ENCODE results near the gene EFCAB6. TPM values are rescaled to one million over a fixed set of nuclear protein-coding genes. Genes with fewer than 3 reads are reported as not detected.

Gene EFCAB6
- total RNA-seq, 2 experiments from 2014 or later = 0.13 TPM; not detected in 1

DNA sequence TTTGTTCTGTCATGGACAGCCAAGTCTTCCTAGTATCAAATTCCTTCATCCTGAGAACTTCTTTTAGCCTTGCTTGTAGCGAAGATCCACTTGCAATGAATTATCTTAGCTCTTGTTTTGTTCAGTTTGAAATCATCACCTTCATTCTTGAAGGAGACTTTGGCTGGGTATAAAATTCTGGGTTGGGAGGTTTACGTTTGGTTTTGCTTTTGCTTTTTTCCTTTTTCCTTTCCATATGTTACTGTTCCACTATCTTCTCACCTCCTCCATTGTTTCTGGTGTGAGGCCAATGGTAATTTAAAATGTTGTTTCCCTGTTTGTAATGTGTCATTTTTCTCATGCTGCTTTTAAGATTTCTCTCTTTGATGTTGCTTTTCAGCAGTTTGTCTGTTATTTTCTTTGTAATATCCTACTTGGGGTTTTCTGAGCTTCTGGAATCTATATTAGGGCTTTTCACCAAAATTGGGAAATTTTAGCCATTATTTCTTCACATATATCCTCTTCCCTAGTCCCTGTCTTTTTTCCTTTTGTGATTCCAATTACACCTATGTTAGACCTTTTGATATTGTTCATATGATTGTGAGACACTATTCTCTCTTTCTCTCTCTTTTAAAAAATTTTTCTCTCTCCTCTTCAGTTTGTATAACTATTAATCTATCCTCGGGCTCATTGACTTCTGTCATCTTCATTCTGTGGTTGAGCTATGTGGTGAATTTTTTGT lies 172.7 kb downstream of the EFCAB6 start:
- ChIA-PET CTCF (ENCODE audit: unreplicated experiment) (no interaction called here), POLR2A (no interaction called here)
- Histone ChIP-seq H4K20me1 (ENCODE audit: insufficient read depth, low read length) (no peaks in the 10 kb centered on the region), H3K4me1 (ENCODE audit: insufficient read depth, low read length, poor library complexity, severe bottlenecking) (no peaks in the 10 kb centered on the region), H3K4me2 (ENCODE audit: low read length) (no peak overlapping the region), H3K27ac (ENCODE audit: low read depth, low read length, poor library complexity, severe bottlenecking) (no peak overlapping the region), H3K36me3 (ENCODE audit: insufficient read depth, low read length) (no peaks in the 10 kb centered on the region), H2AFZ (ENCODE audit: low read length) (no peak overlapping the region), H3K9me2 (ENCODE audit: insufficient read depth, low read length) (no peaks in the 10 kb centered on the region), H3K79me2 (ENCODE audit: insufficient read depth, low read depth, low read length) (no peaks in the 10 kb centered on the region), H3K9me3 (ENCODE audit: low read length) (peaks cover 9% of the 10 kb centered on the region), H3K4me3 (ENCODE audit: low read depth, low read length, poor library complexity, severe bottlenecking) (no peak overlapping the region)
- TF ChIP-seq, protein P1, sequence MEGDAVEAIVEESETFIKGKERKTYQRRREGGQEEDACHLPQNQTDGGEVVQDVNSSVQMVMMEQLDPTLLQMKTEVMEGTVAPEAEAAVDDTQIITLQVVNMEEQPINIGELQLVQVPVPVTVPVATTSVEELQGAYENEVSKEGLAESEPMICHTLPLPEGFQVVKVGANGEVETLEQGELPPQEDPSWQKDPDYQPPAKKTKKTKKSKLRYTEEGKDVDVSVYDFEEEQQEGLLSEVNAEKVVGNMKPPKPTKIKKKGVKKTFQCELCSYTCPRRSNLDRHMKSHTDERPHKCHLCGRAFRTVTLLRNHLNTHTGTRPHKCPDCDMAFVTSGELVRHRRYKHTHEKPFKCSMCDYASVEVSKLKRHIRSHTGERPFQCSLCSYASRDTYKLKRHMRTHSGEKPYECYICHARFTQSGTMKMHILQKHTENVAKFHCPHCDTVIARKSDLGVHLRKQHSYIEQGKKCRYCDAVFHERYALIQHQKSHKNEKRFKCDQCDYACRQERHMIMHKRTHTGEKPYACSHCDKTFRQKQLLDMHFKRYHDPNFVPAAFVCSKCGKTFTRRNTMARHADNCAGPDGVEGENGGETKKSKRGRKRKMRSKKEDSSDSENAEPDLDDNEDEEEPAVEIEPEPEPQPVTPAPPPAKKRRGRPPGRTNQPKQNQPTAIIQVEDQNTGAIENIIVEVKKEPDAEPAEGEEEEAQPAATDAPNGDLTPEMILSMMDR (conservative IDR thresholded peaks at IDR 0.05; ENCODE audit: low read length) = no peak
- no peak for TF ChIP-seq EZH2phosphoT487 (IDR thresholded peaks at IDR 0.05; ENCODE audit: borderline replicate concordance, low read depth, low read length)
- intact Hi-C loops (cut with micrococcal nuclease; ENCODE audit: unreplicated experiment) = no loop called here
- no peak for DNase-seq (ENCODE audit: low spot score)
- no TSS peak for BruUV-seq (replicated peaks)

DNA sequence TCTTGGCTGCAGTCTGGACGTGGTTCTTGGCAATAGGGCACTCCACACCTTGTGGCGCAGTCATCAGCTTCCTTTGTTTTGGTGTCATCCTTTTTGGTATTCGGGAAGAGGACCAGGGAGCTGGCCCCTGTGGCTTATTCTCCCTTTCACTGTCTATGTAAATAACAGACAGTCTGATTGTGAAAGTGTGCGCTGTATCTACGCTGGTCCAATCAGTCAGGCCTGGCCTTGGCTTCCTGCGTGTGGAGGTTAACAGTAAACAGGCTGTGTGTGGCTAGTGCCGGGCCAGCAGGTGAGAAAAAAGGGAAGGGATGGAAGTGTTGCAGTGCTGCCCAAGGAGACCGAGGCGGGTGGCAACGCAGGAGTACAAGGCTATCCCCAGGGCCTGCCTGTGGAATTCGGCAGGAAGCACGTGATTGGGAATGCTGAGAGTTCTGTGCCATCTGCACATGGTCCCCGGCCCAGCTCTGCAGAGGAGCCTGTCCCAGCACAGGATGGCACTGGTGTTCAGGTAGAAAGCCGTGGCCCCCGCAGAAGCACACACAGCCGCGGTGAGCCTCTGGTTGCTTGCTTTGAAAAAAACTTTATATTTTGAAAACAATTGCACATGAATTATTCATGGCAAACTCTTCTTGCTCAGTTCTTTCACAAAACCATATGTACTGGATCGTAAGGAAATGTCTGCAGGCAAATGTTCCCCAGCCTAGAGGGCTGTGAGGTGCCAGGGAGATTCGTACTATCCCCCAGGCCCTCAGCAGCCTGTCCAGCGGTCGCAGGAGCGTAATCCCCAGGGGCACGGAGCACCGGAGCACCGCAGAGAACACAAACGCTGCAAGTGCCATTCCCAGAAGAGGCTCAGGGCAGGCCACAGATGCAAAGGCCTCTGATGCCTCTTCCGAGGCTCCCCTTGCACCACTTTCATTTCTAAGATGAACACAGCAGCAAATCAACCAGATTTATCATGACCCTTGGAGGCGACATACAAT lies 174.5 kb downstream of the EFCAB6 start:
- H3K36me3 ChIP-seq (ENCODE audit: insufficient read depth, low read length) = no peaks in the 10 kb centered on the region
- H3K4me3 ChIP-seq (ENCODE audit: low read depth, low read length, poor library complexity, severe bottlenecking) = no peak overlapping the region
- BruUV-seq (replicated peaks) = no TSS peak
- no peak for DNase-seq (ENCODE audit: low spot score)
- H2AFZ ChIP-seq (ENCODE audit: low read length) = no peak overlapping the region
- H4K20me1 ChIP-seq (ENCODE audit: insufficient read depth, low read length) = no peaks in the 10 kb centered on the region
- ChIA-PET CTCF (ENCODE audit: unreplicated experiment) (no interaction called here), POLR2A (no interaction called here)
- H3K9me3 ChIP-seq (ENCODE audit: low read length) = peaks cover 9% of the 10 kb centered on the region
- H3K79me2 ChIP-seq (ENCODE audit: insufficient read depth, low read depth, low read length) = no peaks in the 10 kb centered on the region
- H3K9me2 ChIP-seq (ENCODE audit: insufficient read depth, low read length) = no peaks in the 10 kb centered on the region
- H3K27ac ChIP-seq (ENCODE audit: low read depth, low read length, poor library complexity, severe bottlenecking) = no peak overlapping the region
- intact Hi-C loops (cut with micrococcal nuclease; ENCODE audit: unreplicated experiment) = no loop called here
- TF ChIP-seq EZH2phosphoT487 (IDR thresholded peaks at IDR 0.05; ENCODE audit: borderline replicate concordance, low read depth, low read length) = no peak
- TF ChIP-seq, protein P1 (conservative IDR thresholded peaks at IDR 0.05; ENCODE audit: low read length) = no peak
- no peak overlapping the region for H3K4me2 ChIP-seq (ENCODE audit: low read length)
- no peaks in the 10 kb centered on the region for H3K4me1 ChIP-seq (ENCODE audit: insufficient read depth, low read length, poor library complexity, severe bottlenecking)
